HTR-8/SVneo (cell line): ENCODE measurements around the gene SNTB2.
A peak's percentile ranks its signal among the peaks of the same experiment; 100 is the strongest.
"Not testable (repeated sequence)": the region's sequence is repeated elsewhere in the genome, so short reads cannot be mapped to it uniquely, and the experiment has no call there.

Experiments
- DNase-seq: peaks from one replicate; pipeline ENCODE4 v3.0.0; 2011; ENCODE audit warnings: low spot score, mixed read lengths; ENCODE audit not compliant: insufficient read length
- FAIRE-seq: peaks from 2 replicates; lab custom pipeline; 2011; peaks lifted over from hg19 to GRCh38; lab: Jason Lieb, UNC

Gene SNTB2

DNA sequence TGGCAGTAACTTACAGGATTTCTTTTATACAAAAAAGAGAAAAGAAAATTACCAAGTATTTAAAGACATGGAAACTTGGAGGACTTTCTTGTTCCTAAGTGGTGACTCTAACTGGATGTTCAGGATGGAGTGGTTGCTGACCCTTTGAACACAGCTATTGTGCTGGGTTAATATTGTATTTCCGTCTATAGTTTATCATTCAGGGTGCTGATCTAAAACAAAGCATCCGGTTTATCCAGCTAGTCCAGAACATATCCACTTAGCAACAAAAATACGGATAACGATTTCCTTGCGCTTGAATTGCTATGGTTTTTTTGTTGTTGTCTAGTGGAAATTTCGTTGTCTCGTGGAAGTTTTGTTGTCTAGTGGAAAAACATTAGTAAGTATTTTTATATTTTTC, 38.2 kb downstream of the SNTB2 start:
- FAIRE-seq = no peak
- DNase-seq = no peak

- no peak for DNase-seq
- FAIRE-seq = no peak
These were observed 46.2 kb downstream of the SNTB2 start for GRCh38 chr16:69233124-69233523.

- DNase-seq (no peak), FAIRE-seq (no peak)
These were observed 47.5 kb downstream of the SNTB2 start for GRCh38 chr16:69234460-69234859.

- FAIRE-seq (no peak), DNase-seq (no peak)
These were observed 49.4 kb downstream of the SNTB2 start for GRCh38 chr16:69236319-69236718.

DNA sequence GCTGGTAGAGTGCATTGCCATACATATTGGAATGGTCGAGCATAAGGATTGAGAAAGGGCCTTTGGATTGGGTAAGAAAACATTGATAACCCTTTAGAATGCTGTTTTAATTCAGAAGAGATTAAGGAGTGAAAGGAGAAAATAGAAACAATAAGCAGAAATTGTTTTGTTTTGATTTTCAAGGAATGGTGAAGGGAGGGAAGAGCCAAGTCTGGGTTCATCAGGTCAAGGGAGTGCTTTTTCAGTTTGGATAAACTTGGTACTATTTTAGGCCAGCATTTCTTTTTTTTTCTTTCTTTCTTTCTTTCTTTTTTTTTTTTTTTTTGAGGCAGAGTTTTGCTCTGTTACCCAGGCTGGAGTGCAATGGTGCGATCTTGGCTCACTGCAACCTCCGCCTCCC, 50.3 kb downstream of the SNTB2 start:
- FAIRE-seq = no peak
- DNase-seq = no peak

GRCh38 chr16:69239851-69240250, 52.9 kb downstream of the SNTB2 start:
- FAIRE-seq = no peak
- no peak for DNase-seq

DNA sequence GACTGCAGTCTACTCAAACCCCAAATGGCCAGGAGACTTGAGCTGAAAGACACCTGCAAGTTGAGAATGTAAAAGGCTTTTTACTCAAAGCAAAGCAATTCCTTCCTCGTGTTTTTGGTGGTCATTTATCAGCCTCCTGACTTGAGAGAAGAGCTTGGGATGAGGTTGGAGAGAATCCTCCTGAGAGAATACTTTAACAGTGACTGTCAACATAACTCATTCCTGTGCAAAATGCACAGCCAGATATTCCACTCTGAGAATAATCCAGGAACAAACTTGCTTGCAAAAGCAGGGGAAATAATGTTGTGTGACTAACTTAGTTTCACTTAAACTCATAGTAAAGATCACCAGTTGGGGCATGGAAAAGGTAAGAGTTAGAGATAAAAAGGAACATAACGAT, 53.4 kb downstream of the SNTB2 start:
- FAIRE-seq = no peak
- DNase-seq = no peak

- FAIRE-seq = no peak
These were observed 55.0 kb downstream of the SNTB2 start for GRCh38 chr16:69241926-69242325.

DNA sequence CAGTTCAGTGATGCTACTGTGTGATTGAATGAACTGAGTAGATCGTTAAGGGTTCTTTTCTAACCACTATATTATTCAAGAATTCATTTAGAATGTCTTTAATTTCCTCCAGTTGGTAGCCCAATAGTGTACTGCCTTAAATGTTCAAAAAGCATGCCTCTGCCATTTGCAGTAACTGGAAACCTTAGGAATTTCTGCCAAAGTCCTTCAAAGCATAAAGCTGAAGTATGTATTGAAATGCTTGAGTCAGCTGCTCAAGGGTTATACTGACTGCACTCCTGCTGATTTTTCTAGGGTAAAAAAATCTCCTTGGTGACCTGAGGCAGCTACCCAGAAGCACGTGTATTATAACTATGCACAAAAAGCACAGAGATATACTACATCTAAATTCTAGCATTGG, 56.5 kb downstream of the SNTB2 start:
- FAIRE-seq = no peak
- no peak for DNase-seq

More at GRCh38 chr16:69241926-69242325, 55.0 kb downstream of the SNTB2 start:
- no peak for DNase-seq

DNA sequence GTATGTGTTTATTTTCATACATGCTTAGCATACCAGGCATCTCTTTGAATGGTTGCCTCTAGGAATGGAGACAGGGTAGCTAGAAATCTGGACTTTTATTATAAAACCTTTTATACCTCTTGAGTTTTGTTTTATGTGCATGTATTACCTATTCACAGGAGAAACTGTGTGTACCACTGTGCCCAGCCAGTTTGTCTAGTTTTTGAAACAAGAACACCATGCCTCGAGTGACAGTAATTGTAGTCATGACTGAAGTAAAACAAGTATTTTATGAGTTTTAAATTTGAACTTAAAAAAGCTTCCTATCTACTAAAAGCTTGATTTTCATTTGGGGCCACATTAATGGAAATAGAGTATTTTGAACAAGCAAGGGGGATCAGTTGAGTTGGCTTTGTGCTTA, 57.4 kb downstream of the SNTB2 start:
- DNase-seq (no peak), FAIRE-seq (no peak)

GRCh38 chr16:69250081-69250480, 63.1 kb downstream of the SNTB2 start:
- DNase-seq (no peak), FAIRE-seq (no peak)

- FAIRE-seq = no peak
- DNase-seq = no peak
These were observed 66.9 kb downstream of the SNTB2 start for GRCh38 chr16:69253870-69254341.

GRCh38 chr16:69259428-69259764, 72.4 kb downstream of the SNTB2 start:
- DNase-seq, FAIRE-seq: not testable (repeated sequence)

DNA sequence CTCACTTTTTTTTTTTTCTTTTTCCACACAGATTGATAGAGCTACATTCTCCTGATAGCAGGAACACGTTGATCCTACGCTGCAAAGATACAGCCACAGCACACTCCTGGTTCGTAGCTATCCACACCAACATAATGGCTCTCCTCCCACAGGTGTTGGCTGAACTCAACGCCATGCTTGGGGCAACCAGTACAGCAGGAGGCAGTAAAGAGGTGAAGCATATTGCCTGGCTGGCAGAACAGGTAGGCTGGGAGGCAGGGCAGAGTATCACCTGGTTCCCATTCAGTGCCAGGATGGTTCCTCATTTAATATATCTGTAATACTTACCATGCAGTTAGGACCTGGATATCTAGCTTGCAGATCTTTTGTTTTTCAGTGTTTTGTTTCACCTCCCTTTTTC, 73.1 kb downstream of the SNTB2 start:
- DNase-seq (no peak), FAIRE-seq (peak; percentile 74)

DNA sequence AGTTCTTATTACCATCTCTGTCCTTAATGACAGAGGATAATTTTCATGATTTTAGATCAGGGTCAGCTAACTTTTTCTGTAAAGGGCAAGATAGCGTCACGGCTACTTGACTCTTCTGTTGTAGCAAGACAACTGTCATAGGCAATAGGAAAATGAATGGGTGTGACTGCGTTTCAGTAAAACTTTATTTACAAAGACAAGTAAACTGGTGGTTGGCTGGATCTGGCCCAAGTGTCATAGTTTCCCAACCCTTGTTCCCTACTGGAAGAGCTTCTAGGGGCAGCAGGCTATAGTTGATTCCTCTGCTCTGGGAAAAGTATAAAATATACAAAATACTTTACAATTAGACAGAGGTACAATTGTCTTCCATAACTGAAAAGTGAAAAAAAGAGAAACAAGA, 73.5 kb downstream of the SNTB2 start:
- no peak for DNase-seq
- FAIRE-seq = no peak

DNA sequence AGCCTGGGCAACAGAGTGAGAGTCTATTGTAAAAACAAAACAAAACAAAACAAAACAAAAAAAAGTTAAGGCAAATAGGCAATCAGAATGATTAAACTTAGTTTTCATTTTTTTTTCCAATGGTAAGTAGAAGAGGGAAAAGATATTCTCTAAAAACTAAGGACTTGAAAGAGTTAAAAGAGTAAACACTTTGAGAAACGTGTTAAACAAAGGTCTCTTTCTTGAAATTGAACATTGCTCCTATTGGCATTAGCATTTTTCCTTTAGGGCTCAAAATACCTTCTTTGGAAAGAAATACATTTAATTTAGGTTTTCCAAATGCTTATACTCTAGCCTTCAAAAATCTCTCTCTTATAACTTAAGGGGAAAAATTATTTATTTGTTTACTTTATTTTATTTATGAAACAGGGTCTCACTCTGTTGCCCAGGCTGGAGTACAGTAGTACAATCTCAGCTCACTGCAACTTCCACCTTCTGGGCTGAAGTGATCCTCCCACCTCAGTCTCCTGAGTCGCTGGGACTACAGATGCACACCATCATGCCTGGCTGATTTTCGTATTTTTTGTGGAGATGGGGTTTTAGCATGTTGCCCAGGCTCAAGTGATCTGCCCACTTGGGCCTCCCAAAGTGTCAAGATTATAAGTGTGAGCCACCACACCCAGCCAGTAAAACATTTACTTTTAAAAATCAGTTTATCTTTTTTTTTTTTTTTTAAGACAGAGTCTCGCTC, 79.5 kb downstream of the SNTB2 start:
- FAIRE-seq = no peak
- DNase-seq = no peak

DNA sequence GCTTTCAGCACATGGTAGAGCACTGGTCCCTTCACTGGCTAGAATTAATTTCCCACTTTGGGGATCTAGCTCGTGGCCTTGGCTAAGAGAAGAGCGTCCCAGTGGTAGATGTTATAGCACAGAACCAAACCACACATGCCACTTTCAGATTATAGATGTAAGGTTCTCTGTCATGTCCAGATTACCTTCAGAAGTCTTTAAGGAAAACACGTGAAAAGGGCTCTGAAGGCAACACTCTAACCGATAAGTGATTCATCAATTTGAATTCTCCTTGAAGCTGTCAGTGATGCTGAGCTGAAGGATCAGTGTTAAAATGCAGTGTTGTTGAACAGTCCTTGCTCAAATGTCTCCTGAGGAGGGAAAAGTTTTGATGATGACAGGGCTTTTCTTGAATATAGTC, 80.7 kb downstream of the SNTB2 start:
- DNase-seq (no peak), FAIRE-seq (no peak)

DNA sequence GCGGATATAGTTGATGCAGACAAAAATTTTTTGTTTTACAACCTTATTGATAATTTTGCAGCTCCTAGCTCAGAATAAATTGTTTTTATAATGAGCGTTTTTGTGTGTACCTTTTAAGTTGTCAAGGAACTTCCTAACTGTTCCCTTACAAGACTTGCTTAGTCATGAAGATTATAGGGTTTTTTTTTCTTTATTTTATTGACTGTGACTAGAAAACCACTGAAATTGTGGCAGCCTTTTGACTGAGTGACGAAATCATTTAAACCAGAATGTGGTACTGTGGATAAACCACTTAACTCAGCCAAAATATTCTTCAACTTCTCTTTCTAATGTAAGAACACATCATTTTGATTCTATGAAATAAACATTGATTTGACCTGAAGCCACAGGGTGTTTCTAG, 83.4 kb downstream of the SNTB2 start:
- DNase-seq (no peak), FAIRE-seq (no peak)

DNA sequence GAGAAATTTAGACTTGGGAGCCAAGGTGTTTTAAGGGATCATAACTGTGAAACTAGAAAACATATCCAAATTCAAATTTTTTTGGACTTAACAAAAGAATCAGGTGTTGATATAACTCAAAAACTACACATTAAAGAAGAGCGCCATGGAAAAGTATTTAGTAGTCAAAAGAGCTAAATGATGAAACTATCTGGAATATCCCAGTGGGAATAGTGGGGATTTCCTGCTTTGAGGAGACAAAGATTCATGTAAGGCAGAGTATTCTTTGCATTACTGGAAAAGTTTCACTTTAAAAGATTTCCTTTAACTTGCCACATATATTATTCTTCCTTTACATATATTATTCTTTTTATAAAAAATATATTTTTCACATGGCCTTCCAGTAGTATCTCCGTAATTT, 83.9 kb downstream of the SNTB2 start:
- no peak for FAIRE-seq
- DNase-seq = no peak

GRCh38 chr16:69273009-69273408, 86.0 kb downstream of the SNTB2 start:
- FAIRE-seq (peak; percentile 16), DNase-seq (no peak)

GRCh38 chr16:69274699-69275235, 87.8 kb downstream of the SNTB2 start:
- no peak for FAIRE-seq
- no peak for DNase-seq
